ENCODE data around the gene GPRC6A.
"Not testable (repeated sequence)": the region's sequence is repeated elsewhere in the genome, so short reads cannot be mapped to it uniquely, and the experiment has no call there.

The GPRC6A gene, protein sequence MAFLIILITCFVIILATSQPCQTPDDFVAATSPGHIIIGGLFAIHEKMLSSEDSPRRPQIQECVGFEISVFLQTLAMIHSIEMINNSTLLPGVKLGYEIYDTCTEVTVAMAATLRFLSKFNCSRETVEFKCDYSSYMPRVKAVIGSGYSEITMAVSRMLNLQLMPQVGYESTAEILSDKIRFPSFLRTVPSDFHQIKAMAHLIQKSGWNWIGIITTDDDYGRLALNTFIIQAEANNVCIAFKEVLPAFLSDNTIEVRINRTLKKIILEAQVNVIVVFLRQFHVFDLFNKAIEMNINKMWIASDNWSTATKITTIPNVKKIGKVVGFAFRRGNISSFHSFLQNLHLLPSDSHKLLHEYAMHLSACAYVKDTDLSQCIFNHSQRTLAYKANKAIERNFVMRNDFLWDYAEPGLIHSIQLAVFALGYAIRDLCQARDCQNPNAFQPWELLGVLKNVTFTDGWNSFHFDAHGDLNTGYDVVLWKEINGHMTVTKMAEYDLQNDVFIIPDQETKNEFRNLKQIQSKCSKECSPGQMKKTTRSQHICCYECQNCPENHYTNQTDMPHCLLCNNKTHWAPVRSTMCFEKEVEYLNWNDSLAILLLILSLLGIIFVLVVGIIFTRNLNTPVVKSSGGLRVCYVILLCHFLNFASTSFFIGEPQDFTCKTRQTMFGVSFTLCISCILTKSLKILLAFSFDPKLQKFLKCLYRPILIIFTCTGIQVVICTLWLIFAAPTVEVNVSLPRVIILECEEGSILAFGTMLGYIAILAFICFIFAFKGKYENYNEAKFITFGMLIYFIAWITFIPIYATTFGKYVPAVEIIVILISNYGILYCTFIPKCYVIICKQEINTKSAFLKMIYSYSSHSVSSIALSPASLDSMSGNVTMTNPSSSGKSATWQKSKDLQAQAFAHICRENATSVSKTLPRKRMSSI

DNA sequence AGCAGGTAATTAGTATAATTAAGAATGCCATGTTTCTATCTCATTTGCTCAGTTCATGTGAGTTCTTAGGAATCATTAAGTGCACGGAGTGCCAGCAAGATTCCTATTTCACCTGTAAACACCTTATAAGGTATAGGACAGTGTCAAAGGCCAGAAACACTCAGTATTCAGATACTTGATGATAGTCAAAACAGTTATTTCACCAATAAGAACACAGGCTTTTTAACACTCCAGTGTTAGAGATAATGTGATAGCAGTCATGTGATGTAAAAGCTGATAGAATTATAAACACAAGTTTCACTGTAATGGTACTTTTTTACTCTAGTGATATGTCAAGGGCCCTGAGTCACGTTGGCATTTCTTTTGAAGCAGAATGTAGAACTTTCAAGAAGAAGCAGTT is at the start of gene GPRC6A:
TSS of gene GPRC6A (minus strand) at position 101 of the 400 bp plus-strand sequence. CDS start at position 31, 70 bp downstream.
- no peak for DNase-seq

DNA sequence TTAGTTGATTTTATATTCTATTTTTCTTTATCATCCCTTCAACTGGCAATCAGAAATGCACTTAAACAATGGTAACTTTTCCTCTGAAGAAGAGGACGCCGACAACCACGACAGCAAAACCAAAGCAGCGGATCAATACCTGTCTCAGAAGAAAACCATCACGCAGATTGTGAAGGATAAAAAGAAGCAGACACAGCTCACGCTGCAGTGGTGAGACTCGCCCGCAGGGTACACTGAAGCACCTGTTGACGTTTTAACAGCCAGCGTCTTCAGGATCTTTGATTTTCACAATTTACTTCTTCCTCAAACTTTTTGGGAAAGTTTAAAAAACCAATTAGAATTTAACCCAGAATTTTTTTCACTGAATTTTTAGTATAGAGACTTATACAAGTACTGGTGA is 48.9 kb upstream of the GPRC6A start:
- DNase-seq: no peak

DNA sequence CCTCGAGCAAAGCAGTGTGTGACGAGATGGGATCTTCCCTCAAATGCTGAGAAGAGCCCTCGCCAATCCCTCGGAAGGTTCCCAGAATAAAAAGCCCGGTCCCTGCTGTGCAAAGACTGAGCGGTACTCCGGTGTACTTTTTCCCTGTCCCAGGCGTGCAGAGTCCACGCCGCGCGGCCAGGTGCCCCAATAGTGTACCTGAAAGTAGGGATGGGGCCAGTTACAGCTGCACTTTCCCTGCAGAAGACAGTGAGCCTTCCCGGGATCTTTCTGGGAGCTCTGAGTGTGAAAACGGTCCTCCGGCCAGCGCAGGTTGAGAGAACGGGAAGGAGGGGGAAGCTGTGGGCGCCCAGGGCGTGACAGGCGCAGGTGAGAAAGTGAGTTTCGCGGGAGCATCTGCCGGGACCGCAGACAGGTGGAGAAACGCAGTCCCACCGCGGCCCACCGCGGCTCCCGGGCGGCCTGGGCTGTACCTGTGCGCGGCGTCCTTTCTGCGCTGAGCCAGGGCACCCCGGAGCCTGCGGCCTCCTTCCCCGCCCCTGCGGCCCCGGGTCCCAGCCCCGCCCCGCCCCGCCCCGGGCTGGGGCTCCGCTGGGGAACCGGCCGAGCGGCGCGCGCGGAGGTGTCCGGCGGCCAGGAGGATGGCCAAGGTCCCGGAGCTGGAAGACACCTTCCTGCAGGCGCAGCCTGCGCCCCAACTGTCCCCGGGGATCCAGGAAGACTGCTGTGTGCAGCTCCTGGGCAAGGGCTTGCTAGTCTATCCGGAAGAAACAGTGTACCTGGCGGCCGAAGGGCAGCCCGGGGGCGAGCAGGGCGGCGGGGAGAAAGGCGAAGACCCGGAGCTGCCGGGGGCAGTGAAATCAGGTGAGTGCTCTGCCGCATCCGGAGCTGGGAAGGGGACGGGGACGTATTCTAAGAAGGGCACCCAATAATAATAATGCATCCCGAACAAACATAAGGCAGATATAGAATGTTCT is 48.0 kb upstream of the GPRC6A start, which contains the start of gene RFX6:
TSS of gene RFX6 (plus strand) at position 608 of the 977 bp plus-strand sequence. CDS start at position 642, 34 bp downstream.
- no peak for DNase-seq

DNA sequence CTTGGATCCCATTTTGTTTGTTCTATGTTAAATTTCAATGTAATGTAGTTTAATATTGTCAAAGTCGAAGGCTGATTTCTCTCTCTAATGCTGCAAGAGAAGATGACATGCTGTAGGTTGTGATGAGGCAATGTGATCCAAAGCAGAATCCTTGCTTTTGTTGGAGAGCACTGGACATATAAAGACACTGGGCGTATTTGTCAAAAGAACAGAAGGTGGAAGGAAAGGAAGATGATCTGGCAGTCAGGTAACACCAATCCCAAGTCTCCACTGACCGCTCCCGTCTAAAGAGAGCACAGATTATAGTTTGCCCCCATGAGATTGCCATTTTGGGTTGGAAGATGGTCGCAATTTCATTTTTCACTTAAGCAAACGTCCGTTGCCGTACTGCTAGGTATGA is 47.2 kb upstream of the GPRC6A start:
- no peak for DNase-seq

DNA sequence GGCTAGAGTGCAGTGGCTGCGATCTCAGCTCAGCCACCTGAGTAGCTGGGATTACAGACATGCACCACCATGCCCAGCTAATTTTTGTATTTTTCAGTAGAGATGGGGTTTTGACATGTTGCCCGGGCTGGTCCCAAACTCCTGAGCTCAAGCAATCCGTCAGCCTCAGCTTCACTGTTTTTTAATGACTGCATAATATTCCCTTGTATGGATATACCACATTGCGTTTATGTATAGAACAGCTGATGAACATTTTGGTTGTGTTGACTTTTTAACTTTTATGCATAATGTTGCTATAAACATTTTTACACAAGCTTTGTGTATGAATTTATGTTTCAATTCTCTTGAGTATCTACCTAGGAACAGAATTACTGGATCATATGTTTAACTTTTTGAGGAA is 43.9 kb upstream of the GPRC6A start:
- DNase-seq: no peak

DNA sequence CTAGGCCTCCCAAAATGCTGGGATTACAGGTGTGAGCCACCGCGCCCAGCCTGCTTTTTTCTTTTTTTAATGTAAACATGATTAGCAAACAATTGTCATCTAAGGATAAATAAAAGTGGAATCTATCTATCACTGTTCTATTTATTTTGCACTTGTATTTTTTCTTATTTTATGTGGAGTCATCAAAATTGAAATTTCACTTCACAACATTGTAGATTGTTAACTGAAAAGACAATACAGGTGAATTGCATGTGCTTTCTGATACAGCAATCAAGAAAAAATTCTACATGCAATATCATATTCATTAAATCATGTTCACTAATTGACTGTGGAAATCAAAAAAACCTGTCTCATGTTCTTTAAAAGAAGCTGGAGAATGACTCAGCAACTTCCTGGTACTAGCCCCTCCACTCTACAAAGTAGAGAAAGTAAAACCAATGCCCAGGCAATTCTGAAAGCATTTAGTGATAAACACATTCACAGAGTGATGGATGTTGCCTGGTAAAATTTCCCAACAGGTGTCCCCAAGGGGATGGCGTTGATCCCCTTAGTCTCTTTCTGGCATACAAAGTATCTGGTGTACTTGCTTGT is 37.5 kb upstream of the GPRC6A start:
- DNase-seq: no peak

DNA sequence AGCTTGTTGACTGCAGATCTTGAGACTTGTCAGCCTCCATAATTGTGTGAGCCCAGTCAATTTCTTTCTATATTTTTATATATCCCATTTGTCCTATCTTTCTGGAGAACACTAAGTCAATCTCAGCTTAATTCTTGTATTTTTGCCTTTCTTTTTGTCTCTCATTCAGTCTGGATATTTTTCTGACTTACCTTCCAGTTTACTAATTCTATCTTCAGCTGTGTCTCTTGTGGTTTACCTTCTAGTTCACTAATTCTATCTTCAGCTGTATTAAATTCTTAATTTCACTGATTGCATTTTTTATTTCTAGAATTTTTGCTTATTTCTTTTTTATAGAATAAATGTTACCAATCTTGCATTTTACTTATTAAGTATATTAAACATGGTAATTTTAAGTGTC is 30.4 kb upstream of the GPRC6A start:
- no peak for DNase-seq

DNA sequence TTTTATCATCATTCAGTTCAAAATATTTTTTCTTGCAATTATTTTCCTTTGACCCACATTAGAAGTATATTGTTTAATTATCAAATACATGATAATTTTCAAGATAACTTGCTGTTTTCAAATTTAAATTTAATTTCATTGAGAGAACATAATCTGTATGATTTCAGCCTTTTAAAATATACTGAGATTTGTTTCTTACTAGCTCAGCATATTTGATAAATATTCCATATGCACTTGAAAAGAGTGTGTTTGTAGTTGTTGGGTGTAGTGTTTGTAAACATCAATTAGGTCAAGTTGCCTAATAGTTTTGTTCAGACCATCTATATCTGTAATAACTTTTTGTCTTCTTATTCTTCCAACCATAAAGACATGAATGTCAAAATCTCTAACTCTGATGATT is 29.2 kb upstream of the GPRC6A start:
- no peak for DNase-seq

DNA sequence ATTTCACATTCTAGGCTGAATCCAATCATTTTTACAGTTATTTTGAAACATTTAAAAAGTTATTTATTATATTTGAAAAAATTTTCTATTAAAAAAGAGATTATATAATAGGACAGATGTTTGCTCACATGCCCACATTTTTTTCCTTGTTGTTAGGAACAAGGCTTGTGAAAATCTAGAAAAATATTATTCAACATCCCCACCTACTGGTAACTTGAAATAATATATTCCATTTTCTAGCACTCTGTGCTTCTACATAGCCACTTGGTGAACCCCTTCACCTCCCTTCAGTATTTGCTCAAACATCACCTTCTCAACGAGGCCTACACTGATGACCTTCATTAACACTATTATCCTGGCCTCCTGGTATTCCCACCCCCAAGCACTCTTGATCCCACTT is 18.3 kb upstream of the GPRC6A start:
- no peak for DNase-seq

DNA sequence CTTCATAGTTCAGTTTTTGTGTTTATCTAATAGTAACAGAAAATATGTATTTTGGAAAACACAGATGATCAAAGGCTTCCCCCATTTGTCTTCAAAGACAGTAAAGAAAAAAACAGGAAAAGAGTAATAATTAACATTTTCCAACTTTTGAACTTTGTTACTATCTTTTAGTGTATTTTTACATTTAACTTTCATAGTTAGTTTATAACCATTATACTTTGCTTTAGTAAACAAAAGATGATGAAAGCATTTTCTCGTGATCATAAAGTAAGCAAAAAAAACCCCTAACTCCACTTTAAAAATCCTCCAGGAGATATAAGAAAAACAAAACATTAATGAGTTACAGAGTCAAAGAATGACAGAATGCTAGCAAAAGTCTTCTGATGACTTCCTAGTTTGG is 13.6 kb upstream of the GPRC6A start:
- no peak for DNase-seq

DNA sequence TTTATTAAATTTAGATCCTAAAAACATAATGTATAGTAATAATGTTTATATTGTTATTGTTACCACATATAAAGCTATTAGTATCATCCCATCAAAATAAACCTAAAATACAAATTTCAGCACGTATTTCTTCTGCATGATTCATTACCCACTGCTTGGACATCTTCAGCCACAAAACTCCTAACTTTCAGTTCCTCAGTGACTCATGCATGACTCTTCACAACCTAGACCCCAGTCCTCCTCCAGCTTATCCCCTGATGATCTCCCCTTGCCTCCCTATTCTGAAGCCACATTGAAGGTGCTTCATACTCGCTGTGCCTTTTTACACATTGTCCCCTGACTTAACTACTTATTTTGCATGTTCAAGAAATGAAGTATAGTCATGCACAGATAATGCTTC is 11.2 kb upstream of the GPRC6A start:
- DNase-seq: no peak

DNA sequence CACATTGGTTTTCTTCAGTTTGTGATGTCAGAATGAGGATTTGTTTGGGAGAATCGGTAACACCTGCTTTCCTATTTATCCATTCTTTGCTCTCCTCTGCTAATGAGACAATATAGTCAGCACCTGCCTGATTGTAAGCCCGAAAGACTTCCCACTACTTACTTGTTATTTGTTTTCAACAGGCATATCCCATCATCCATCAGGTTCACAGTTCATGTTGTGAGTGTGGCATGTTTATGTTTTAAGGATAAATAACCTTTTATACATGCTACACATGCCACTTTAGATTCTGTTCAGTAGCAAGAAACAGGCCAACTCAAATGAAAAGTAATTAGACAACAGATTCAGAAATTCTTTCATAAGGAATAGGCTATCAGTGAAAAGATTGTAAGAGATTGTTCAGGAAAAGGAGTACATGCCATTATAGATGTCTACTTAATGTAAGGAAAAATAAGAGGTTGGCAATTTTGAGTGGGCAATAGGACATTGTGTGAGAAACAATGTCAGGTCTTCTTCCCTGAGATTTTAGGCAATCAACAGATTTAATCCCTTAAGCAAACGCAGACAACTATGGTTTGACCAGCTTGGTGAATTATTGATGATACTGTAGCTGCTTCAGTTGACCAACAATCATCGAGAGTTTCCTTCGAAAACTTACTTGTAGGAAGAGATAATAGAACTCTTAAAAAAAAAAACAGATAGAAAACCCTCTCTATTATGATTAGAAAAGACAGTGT is 7.9 kb upstream of the GPRC6A start:
- DNase-seq: no peak

DNA sequence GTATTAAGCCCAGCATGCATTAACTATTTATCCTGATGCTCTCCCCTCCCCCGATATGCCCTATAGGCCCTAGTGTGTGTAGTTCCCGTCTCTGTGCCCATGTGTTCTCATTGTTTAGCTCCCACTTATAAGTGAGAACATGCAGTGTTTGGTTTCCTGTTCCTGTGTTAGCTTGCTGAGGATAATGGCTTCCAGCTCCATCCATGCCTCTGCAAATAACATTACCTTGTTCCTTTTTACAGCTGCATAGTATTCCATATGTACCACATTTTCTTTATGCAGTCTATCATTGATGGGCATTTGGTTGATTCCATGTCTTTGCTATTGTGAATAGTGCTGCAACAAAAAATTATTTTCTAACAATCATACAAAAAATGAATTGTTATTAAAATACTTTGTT is 5.6 kb upstream of the GPRC6A start:
- DNase-seq: not testable (repeated sequence)

DNA sequence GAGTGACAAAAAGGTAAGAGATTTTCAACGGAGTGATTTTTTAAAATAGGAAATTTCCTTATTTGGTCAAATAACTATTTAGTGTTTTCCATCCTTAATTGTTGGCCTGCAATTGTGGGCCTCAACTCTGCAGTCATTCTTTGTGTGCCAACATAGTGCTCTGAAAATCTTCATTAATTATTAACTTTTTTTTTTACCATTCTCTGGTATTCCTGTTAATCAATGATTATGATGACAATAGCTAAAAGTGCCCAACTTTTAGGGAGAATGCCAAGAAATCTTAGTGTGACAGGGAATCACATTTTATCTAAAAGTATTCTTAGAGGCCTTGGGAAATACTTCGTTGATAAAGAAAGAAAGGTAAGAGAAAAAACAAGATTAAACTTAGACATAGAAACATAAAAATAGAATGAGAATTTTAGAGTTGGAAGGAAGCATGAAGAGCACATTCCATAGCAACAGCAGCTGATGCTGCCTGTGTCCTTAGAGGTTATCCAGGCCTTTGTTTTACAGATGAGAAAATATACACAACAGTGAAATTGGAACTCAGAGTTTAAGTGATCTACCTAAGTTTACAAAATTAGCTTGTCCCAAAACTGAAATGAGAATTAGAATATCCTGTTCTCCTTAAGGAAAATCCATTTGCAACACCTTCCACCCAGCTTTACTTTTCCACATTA is 1.2 kb downstream of the GPRC6A start:
- DNase-seq: no peak

DNA sequence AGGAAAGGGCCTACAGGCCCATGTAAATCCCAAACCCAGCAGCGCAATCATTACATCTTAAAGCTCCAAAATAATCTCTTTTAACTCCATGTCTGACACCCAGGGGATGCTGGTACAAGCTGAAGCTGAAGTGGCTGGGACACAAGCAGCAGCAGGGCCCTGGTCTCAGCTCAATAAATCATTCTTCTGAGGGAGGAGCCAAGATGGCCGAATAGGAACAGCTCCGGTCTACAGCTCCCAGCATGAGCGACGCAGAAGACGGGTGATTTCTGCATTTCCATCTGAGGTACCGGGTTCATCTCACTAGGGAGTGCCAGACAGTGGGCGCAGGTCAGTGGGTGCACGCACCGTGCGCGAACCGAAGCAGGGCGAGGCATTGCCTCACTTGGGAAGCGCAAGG is 12.5 kb downstream of the GPRC6A start:
- not testable (repeated sequence) for DNase-seq

DNA sequence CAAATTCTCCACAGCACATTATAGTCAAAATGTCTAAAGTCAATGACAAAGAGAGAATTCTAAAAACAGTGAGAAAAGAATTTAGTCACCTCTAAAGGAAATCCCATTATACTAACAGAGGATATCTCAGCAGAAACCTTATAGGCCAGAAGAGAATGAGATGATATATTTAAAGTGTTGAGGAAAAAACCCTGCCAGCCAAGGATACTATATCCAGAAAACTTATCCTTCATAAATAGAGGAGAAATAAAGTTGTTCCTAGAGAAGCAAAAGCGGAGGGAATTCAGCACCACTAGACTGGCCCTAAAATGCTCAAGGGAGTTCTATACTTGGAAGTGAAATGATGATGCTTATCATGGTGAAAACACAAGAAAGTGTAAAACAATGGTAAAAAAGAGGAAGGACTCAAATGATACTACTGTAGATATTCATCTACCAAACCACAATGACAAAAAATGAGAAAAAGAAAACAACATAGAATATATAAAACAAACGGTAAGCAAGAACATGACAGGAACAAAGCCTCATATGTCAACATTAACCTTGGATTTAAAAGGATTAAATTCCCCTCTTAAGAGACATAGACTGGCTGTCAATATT is 16.7 kb downstream of the GPRC6A start:
- no peak for DNase-seq

DNA sequence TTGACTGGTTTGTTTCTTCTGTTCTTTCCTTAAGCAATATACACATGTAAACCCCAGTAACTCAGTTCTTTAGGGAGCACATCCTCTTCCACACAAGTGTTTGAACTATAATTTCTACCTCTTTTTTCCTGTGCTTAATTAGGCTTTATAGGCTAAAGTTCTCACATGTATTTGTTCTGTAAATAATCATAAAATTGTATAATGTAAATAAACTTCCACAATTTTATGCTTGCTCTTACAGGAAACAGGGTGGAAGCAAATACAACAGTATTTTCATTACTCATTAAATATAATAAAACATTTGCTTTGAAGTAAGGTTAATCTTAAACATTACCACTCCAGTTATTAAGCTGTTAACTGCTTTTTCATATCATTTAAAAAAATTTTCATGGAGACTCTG is 26.9 kb downstream of the GPRC6A start:
- DNase-seq: no peak

DNA sequence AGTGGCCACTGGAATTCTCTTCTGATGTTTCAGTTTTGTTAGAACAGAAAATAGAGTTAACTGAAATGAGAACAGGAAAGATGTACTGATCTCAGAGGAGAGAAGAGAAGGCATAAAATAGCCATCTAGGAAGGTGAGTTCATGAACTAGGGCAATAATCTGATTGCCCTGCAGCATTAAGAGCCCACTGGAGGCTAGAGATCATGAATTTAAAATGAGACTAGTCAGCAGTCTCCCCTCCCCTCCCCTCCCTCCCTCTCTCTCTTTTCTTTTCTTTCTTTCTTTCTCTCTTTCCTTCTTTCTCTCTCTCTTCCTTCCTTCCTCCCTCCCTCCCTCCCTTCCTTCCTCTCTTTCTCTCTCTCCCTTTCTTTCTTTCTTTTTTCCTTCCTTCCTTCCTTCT is 28.9 kb downstream of the GPRC6A start:
- no peak for DNase-seq

DNA sequence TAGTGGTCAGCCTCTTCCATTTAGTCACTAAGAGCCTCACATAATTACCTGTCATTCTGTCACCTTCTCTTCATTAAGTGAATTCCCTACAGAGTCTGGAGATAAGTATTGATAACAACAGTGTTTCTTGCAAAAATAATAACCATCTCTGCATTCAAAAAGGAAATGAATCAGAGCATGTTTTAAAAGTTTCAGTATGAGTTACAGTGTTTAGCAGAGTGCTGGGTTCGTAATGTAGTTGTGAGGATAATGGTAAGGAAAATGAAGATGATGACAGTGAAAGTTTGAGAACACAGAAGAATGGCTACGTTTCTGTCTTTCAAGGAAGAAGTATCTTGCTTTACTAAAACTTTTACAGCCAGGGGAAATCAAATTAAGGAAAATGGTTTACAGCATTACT is 31.3 kb downstream of the GPRC6A start:
- DNase-seq: no peak

DNA sequence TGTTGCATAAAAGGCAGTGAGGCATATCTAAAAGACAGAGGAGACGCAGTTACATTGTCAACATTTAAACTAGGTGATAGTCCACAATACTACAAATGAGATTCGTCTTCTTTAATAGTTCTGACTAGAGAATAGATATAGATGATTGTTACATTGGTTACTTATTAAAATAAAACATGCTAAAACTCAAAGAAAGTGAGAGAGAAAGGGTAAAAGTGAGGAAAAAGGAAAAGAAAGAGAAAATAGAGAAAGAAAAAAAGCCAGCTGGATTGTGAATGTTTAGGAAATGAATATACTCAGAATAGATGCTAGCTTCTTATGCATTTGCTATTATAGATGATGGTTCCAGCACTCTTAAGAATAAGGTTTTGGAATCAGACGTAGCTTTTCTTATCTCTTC is 35.7 kb downstream of the GPRC6A start:
- DNase-seq: no peak

DNA sequence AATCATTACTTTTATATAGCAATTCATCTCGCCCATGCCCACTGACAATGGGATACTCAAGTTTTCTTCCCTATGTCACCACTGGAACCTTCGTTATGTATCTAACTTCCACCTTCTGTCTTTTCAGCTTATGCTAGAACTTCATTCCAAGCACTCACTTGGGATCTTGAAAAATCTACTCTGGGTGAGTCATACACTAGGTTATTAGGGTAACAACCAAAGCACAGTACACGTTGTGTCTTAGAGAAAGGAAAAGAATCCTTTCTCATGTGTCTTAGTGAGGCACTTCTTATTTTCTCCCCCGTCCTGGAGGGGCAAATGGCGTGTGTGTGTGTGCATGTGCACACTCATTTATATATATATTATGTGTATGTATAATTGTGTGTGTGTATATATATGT is 45.0 kb downstream of the GPRC6A start:
- DNase-seq: no peak
